Stimulated activated CD8-positive, alpha-beta memory T cell treated with anti-CD3 and anti-CD28 coated beads, Interleukin-4, amount 100 ng/mL, for 4 hours (primary cell): ENCODE measurements around the gene PEX6.
"Not testable (repeated sequence)": the region's sequence is repeated elsewhere in the genome, so short reads cannot be mapped to it uniquely, and the experiment has no call there.

Source experiments
- DNase-seq, 2 donors: peaks; one replicate each; pipeline ENCODE4 v3.0.0-alpha.2; 2020; ENCODE audit warnings: low read depth in 2 of 2, low spot score in 1 of 2

PEX6 gene

GRCh38 chr6:43001843-43002242 is 22.9 kb upstream of the PEX6 start:
- DNase-seq, result no peak

DNA sequence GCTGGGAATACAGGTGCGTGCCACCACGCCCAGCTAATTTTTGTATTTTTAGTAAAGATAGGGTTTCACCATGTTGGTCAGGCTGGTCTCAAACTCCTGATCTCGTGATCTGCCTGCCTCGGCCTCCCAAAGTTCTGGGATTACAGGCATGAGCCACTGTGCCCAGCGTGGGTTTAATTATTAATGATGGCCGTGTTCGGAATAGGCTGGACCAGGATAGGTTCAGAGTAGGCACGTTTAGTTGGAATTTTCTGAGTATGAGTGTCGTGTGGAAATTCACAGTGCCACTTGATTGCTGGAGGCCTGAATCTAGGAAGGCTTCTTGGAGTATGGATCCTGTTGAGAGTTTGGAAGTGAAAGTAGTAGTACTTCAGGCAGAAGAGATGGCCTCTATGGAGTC is 19.2 kb upstream of the PEX6 start:
- DNase-seq, result not testable (repeated sequence)

- DNase-seq, result no peak
These were observed 17.5 kb upstream of the PEX6 start for GRCh38 chr6:42996513-42996912.

GRCh38 chr6:42993445-42993844 is 14.5 kb upstream of the PEX6 start:
- no peak for DNase-seq

DNA sequence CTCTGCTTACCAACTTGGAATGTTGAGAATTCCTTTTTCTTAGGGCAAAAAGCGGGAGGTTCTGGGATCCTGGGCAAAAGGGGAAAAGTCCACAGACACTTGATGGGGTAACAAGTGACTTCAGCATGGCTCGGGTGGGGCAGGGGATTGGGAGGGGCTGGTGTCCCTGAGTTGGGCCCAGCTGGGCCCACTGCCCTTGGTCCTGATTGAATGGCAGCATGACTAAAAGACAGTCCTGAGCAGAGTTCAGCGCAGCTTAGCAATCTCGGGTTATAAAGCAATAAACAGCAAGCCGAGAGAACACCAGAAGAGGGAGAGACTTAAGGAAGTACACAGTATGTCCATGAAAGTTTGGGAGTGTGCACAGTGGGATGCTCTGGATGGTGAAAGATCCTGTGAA is 10.9 kb upstream of the PEX6 start:
- DNase-seq, result no peak

DNA sequence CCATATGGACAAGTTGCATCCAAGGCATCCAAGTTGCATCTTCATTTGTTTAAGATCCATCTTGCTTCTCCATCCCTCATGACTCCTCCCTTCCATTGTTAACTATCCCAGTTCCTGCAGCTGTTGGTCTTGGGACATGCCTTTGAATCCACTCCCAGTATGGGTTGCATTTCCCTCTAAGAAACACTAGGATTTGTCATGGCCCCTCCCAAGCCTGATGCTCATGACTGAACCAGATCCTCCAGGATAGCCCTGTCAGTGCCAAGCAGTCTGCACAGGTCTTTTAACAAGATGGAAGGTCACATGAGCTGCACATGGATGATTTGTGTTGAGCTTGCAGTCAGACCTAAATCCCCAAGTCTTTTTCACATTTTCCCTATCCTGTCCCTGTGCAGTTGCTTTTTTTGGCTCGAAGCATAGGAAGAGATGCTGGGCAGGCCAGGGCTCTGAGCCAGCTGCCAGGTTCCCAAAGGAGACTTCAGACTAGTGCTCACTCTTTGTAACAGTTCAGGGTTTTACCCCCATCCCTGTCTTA is 9.6 kb upstream of the PEX6 start:
- DNase-seq, result no peak

- no peak for DNase-seq
These were observed 8.8 kb upstream of the PEX6 start for GRCh38 chr6:42987533-42988451.

DNA sequence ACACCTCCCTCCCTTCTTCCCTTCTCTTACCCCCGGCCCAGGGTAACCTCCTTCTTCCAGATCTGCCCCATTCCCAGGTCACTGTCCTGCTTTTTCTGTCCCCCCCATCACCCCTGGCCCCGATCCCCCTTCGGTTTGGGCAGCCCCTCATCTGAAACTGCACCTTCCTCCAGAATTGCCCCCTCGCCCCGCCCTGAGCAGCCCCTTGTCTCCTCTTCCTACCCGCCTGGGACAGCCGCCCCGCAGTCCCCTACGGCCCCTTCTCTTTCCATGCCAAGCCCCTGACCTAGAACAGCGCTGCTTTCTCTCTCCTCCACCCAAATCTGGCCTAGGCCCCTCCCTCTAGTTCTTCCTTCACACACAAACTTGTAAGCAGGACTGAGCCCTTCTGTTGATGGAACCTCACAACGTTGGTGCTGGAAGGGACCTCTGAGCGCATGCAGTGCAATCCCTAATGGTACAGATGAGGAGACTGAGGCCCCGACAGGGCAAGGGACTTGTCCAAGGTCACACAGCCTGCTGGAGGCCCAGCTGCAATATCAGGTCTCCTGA is 6.0 kb upstream of the PEX6 start:
- no peak for DNase-seq

DNA sequence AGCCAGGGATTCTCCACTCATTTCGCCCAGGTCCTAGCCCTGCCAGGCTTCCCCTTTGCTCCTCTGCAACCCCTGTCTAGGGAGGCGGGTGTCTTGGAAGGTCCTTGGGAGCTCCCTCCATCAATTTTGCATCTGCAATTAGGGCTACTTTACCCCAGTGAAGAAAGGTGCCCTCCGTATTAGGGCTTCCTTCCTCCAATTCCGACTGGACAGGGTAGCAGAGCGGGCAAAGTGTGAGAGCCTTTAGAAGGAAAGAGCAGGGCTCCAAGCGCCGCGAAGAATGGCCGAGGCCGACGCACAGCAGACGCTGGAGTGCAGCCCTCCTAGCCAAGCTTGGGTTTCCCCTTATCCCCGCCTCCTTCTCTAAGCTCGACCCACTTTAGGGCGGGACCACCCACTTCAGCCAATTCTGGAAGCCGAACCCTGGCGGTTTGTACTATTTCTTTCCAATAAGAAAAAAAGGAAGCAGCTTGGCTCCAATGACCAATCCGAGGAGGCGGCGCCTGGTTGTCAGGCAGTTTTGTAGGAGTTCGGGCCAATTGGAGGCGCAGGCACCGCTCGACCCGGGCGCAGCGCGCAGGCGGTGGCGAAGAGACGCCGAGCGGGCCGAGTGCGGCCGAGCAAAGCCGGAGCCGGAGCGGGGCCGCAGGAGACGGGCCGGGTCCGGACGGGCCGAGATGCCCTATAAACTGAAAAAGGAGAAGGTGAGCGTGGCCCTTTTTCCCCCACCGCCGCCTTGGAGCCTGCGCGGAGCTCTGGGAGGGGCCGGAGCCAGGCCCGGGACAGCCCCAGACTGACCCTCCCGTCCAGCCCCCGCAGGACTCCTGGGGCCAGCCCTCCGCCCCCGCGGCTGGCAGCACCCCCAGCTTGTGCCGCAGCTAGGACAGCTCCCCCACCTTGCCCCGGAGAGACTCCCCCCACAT is 5.3 kb upstream of the PEX6 start, which contains the start of gene PPP2R5D:
Gene PPP2R5D (plus strand): TSS at position 570 of the 923 bp plus-strand sequence. CDS start 108 bp downstream, at position 678.
- peak; percentile 90 to 93 for DNase-seq

DNA sequence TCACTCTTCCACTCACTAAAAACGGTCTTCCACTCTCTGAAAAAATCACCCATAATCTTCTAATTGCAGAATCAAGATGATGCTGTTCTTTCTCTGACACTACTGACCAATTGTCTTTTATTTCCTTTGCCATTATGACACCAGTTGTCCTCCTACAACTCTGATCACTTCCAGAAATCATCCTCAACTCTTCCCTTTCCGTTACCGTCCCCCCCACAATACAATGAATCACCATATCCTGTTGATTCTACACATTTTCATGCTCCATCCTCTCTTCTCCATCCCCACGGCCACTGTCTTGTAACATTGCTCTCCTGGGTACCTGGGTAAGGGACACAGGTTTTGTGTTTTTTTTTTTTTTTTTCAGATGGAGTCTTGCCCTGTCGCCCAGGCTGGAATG is 2.9 kb upstream of the PEX6 start:
- DNase-seq, result no peak

- no peak for DNase-seq
These were observed 669 bp upstream of the PEX6 start for GRCh38 chr6:42979523-42980177.

DNA sequence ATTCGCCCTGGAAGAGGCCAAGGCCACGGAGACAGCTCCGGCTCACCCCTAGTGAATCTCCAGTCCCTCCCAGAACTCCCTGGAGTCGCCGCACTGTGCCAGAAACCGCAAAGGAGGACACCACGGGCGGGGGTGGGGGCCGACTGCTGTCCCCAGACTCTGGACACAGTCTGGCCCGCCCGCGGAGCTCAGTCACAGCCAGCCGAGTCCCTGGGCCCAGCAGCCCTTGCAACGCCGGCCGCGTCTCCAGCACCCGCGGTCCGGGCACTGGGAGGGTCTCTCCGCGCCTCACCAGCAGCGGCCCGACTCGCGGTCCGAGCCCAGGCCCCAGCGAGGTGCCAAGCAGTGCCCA is 518 bp downstream of the PEX6 start:
- DNase-seq, result no peak

GRCh38 chr6:42974919-42975505 is 4.0 kb downstream of the PEX6 start:
- DNase-seq, result no peak

DNA sequence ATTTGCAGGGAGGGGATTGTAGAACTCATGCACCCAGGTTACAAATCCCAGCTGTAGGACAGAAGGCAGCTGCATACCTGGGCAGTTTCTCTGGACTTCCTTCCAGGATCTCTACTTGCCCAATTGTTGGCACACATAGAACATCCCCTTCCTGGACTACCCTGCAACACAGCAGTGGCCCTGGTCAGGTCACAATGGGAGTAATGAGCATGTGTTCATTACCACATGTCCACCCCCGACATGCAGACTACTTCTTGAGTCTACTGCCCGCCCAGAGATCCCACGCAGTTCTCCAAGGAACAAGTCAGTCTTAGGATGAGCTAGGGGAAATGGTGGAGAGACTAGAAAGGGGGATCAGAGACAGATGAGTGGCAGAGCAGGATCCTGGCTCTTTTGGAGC is 5.1 kb downstream of the PEX6 start:
- DNase-seq, result no peak

DNA sequence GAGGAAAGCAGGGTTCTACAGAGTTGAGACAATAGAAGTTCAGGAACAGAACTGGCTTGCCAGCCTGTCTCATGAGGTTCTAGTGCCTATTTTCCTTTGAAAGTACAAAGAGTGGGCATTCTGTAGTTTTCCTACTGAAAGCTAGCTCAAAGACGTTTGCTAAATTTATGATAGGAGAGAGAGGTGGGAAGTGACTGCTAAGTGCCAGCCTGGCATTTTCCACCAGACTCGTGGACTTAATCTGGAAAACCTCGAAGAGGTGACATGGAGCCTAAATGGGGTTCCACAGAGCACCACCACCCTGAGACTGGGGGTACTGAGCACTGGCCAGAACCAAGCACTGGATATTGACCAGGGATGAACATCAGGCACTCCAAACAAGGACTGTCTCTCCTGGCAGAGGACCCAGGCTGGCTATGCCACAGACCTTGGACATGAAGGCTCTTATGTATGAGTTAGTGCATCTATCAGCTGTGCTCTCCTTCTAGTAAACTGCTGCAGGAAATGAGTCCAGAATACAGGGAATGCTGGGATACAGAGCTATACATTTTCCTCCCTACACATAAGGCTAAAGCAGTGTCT is 7.1 kb downstream of the PEX6 start:
- no peak for DNase-seq

DNA sequence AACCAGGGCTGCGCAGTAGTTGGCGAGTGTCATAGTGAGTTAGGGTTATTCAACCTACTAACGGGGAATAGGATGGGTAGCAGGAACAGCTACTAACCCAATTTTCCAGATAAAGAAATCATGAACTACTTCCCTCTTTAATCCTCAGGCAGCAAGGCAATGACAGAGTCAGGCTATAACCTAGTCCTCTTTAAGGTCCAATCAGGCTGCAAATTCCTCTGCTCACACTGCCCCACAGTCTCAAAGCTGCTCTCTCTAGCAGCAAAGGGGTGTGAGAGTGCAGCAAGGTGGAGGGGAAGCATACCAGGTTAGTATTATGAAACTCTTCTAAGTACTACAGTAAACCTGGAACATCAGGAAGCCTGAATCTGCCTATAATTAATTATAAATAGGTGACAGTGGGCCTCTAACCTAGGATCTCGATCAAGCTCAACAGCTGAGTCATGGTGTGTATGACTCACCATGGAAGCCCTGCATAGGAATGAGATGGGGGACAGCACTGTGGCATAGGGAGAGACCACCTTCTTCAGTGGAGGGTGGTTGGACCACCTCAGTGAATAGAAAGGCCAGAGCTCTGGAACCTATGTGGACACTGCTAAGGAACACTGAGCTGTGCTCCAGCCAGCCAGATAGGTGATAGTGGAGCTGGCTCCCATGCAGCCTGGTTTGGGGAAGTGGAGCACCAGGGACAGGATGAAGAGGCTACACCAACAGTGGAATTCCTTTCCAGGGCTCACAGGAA is 7.9 kb downstream of the PEX6 start:
- no peak for DNase-seq

- DNase-seq, result no peak
These were observed 9.0 kb downstream of the PEX6 start for GRCh38 chr6:42969934-42970333.

DNA sequence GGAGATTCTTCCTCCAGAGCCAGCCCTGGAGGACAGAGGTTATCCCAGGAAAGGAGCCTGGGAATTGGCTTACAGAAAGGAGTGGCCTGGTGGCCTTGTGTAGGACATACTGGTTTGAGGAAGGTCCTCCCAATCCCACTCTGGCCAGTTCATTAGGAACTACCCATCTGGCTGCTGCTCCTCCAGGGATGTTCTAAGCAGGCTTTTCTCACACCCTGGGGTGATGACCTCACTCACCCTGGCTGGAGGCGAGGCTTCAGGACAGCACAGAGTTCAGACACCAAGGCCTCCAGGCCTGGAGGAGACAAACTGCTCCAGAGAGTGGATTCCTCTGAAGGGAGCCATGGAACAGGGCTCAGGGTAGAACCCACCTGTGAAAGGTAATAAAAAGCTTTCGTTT is 9.6 kb downstream of the PEX6 start:
- no peak for DNase-seq

DNA sequence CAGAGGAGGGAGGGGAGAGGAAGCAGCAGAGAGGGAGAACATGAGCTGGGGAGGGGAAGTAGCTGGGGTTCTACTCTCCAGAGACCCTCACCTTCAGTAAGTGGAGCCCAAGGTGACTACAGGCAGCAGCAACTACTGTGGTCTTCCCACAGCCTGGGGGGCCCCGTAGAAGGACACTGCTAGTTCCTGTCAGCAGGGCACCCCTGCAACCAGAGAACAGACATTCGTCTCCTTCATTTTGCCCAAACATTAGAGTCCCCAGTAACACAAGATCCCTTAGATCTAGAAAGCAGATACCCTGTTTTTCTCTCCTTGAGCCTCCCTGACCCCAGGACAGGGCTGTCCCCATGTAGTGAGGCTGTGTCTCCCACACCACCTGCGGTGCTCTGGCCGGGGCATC is 10.2 kb downstream of the PEX6 start:
- DNase-seq, result no peak
